ENCODE data around the gene HP.

DNA sequence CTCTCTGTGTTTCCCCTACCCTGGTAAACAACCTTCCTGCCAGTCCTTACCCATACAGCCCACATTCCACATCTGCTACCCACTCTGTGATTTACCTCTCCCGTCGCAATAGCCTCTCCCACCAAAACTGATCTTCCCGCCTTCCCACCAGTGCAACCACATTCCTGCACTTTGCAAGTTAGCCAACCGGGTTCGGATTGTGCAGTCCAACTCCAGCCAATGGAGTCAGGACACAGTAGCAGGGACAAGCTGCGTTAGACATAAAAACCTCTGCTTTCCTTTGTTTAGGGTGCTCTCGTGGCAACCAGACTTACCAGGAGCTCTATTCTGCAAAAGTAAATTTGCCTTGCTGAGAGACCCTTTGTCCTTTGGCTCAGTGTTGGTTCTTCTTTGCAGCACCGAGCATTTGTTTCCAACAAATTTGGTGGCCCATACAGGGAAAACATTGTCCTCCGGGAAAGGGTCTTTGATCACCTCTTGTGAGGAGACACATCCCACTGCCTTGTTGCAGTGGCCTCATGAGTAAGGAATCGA, 10.1 kb downstream of the HP start:
- TF ChIP-seq, protein P1, sequence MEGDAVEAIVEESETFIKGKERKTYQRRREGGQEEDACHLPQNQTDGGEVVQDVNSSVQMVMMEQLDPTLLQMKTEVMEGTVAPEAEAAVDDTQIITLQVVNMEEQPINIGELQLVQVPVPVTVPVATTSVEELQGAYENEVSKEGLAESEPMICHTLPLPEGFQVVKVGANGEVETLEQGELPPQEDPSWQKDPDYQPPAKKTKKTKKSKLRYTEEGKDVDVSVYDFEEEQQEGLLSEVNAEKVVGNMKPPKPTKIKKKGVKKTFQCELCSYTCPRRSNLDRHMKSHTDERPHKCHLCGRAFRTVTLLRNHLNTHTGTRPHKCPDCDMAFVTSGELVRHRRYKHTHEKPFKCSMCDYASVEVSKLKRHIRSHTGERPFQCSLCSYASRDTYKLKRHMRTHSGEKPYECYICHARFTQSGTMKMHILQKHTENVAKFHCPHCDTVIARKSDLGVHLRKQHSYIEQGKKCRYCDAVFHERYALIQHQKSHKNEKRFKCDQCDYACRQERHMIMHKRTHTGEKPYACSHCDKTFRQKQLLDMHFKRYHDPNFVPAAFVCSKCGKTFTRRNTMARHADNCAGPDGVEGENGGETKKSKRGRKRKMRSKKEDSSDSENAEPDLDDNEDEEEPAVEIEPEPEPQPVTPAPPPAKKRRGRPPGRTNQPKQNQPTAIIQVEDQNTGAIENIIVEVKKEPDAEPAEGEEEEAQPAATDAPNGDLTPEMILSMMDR (IDR thresholded peaks at IDR 0.05): no peak
- TF ChIP-seq POLR2A (IDR thresholded peaks at IDR 0.05): no peak
